Heart left ventricle (tissue), 16 donors: ENCODE results near the gene CLMN. TPM values are rescaled to one million over a fixed set of nuclear protein-coding genes. Genes with fewer than 3 reads are reported as not detected.

Experiments
- ATAC-seq, 4 donors: fragments of 200-7000 bp; cut with Tn5 transposase; one replicate each; pipeline ENCODE4 v1.9.1; 2020 to 2022; ENCODE audit warnings: moderate library complexity in 4 of 4, mild to moderate bottlenecking in 3 of 4, moderate number of reproducible peaks in 1 of 4
- DNase-seq, 5 donors: peaks; one replicate each; pipeline ENCODE4 v3.0.0-alpha.2; 2020
- H3K27ac ChIP-seq, 12 donors: fragments of 200-600 bp; sonication (generic) in 4 of 12; one replicate each; pipeline versions ENCODE4 v1.5.0 to v1.8.0; 2016 to 2022; ENCODE audit warnings: mild to moderate bottlenecking in 2 of 12
- H3K27me3 ChIP-seq, 9 donors: fragments of 200-600 bp; sonication (generic) in 2 of 9; one replicate each; pipeline versions ENCODE4 v1.5.1 to v1.8.0; 2016 to 2022; ENCODE audit warnings: mild to moderate bottlenecking in 3 of 9
- H3K36me3 ChIP-seq, 9 donors: fragments of 200-600 bp; sonication (generic) in 2 of 9; one replicate each; pipeline versions ENCODE4 v1.5.0 to v1.8.0; 2018 to 2022; ENCODE audit warnings: mild to moderate bottlenecking in 2 of 9
- H3K4me1 ChIP-seq, 12 donors: fragments of 200-600 bp; sonication (generic) in 4 of 12; one replicate each; pipeline versions ENCODE4 v1.5.0 to v1.8.0; 2016 to 2022; ENCODE audit warnings: mild to moderate bottlenecking in 3 of 12
- H3K4me3 ChIP-seq, 12 donors: fragments of 200-600 bp; sonication (generic) in 4 of 12; one replicate each; pipeline versions ENCODE4 v1.5.0 to v1.8.0; 2017 to 2022; ENCODE audit warnings: mild to moderate bottlenecking in 9 of 12, moderate library complexity in 4 of 12
- H3K9me3 ChIP-seq, 12 donors: fragments of 200-600 bp; sonication (generic) in 4 of 12; one replicate each; pipeline versions ENCODE4 v1.5.0 to v1.8.0; 2016 to 2022; ENCODE audit warnings: mild to moderate bottlenecking in 1 of 12
- CTCF ChIP-seq, 12 donors: fragments of 200-600 bp; sonication (generic) in 4 of 12; IDR thresholded peaks; one replicate each; pipeline versions ENCODE4 v1.5.0 to v1.8.0; 2018 to 2022; ENCODE audit warnings: antibody characterized with exemption in 12 of 12, mild to moderate bottlenecking in 5 of 12
- POLR2A ChIP-seq, 2 donors: fragments of 450-650 bp; IDR thresholded peaks; one replicate each; pipeline ENCODE4 v1.6.1; 2017; ENCODE audit warnings: antibody characterized with exemption in 2 of 2, mild to moderate bottlenecking in 2 of 2, moderate library complexity in 2 of 2
- WGBS, 4 donors: extraction: QIAGEN DNeasy Blood & Tissue Kit in 2 of 4; methylation state at CpG; one replicate each; pipeline versions ENCODE4 v1.1.5 to v1.1.7; 2013 to 2018; 5-methylcytosine and 5-hydroxymethylcytosine counted together
- intact Hi-C, 10 donors: fragments of 100-400 bp; cut with DNase I; formaldehyde crosslinking; loops; one replicate each; pipeline versions ENCODE4 v1.11.1 to v1.14.2; 2022
- polyA plus RNA-seq, 2 donors: library from polyadenylated mRNA; stranded (reverse); fragments of 200-250 nt; gene quantifications; one replicate each; pipeline ENCODE4 v1.2.3, GENCODE V29; 2013
- total RNA-seq, 9 donors: library from RNA; depleted of rRNA in 2 of 9; stranded (reverse); fragments of >200 nt in 2 of 9; fragmentation: NEBNext Ultra II Directional in 3 of 9; extraction: Animal tissue kit (Norgen Biotek cat#: 25700) in 3 of 9; gene quantifications; one replicate each; pipeline versions ENCODE4 v1.1.0 to v1.2.4, GENCODE V29; 2016 to 2023
- donor health status: ischemic (EF 13 %, LVEDD 7.1; RV severe dilation, severe dysfunction).
- donor health status: healthy with polysubstance abuse.
- donor health status: DM: no; HTN: yes; CAD: no.
- donor health status: DM: no; HTN: no; CAD: no.
- donor health status: ischemic (EF 25% LVEDD 6.9; RV normal size, moderate dysfunction).
- donor health status: ischemic (EF 25% LVEDD 5.7; RV mildly dilated, moderate dysfunction).
- donor health status: healthy.
- donor health status: DM: yes; HTN: yes; CAD: no.
- donor health status: ischemic (EF 35%, LVEDD 5.7; RV mildly dilated, moderate dysfunction).
- donor health status: nonischemic (EF 11% LVEDD 7.7; RV severe dilation, severe dysfunction).
- donor health status: DM: yes; HTN: yes; CAD: no.
- donor health status: PGD.
- donor health status: ischemic (EF 29% LVEDD 5.4; RV normal size, mild dysfunction).
- donor health status: nonischemic (EF 23%, LVEDD 6.1; RV moderate dilation, normal function).

CLMN gene
- total and polyA plus RNA-seq, 11 donors = 3.1 to 10.2 (median 6.7) TPM

- intact Hi-C loops = no loop called here
- peaks cover 0 to 19% (median 10%) of the 10 kb centered on the region in 12 donors for H3K9me3 ChIP-seq
- peak overlapping the region in 1 of 12 donors; percentile 63 for H3K27ac ChIP-seq
- no peaks in the 10 kb centered on the region for H3K27me3 ChIP-seq
- no peak for TF ChIP-seq CTCF (IDR thresholded peaks at IDR 0.05)
- no peak for TF ChIP-seq POLR2A (IDR thresholded peaks at IDR 0.05)
- H3K36me3 ChIP-seq = no peaks in the 10 kb centered on the region
- ATAC-seq (no peak), DNase-seq (no peak)
- WGBS, 4 donors = 87 to 90% (median 89%) methylated on average over 10 of the region's 10 CpGs
- H3K4me1 ChIP-seq = peaks cover 0 to 78% (median 44%) of the 10 kb centered on the region in 12 donors
- no peak overlapping the region for H3K4me3 ChIP-seq
Observed at GRCh38 chr14:95146079-95146771, 173.5 kb downstream of the CLMN start.

- DNase-seq (no peak), ATAC-seq (no peak)
- intact Hi-C loops = loop anchor here in 2 of 10 donors (5.0 kb wide), 2 partner anchors 42 to 47 kb away; no protein-coding TSS in a partner anchor
- Histone ChIP-seq H3K4me3 (no peak overlapping the region), H3K4me1 (peaks cover 13 to 78% (median 51%) of the 10 kb centered on the region in 12 donors), H3K27ac (peak overlapping the region in 2 of 12 donors; percentile 43 to 88), H3K27me3 (no peaks in the 10 kb centered on the region), H3K9me3 (peaks cover 0 to 19% (median 10%) of the 10 kb centered on the region in 12 donors), H3K36me3 (no peaks in the 10 kb centered on the region)
- TF ChIP-seq CTCF (IDR thresholded peaks at IDR 0.05) (no peak), POLR2A (IDR thresholded peaks at IDR 0.05) (no peak)
- WGBS, 4 donors = 70 to 98% (median 96%) methylated on average over 2 of the region's 2 CpGs
Observed at GRCh38 chr14:95144849-95145248, 174.9 kb downstream of the CLMN start.

- 74 to 78% (median 77%) methylated on average over 4 of the region's 4 CpGs for WGBS, 4 donors
- no peak for TF ChIP-seq POLR2A (IDR thresholded peaks at IDR 0.05)
- TF ChIP-seq CTCF (IDR thresholded peaks at IDR 0.05) = no peak
- Histone ChIP-seq H3K27ac (peak overlapping the region in 11 of 12 donors; percentile 3 to 88 (median 52)), H3K36me3 (no peaks in the 10 kb centered on the region), H3K27me3 (no peaks in the 10 kb centered on the region), H3K4me3 (peak overlapping the region in 6 of 12 donors; percentile 4 to 40 (median 28)), H3K4me1 (peaks cover 13 to 86% (median 57%) of the 10 kb centered on the region in 12 donors), H3K9me3 (peaks cover 0 to 19% (median 10%) of the 10 kb centered on the region in 12 donors)
- DNase-seq (peak in 1 of 5 donors; percentile 13), ATAC-seq (peak in 1 of 4 donors; percentile 65)
- intact Hi-C loops = loop anchor here in 2 of 10 donors (5.0 kb wide), 2 partner anchors 43 to 48 kb away; no protein-coding TSS in a partner anchor
Observed at GRCh38 chr14:95143808-95144620, 175.7 kb downstream of the CLMN start.

- TF ChIP-seq POLR2A (IDR thresholded peaks at IDR 0.05) = no peak
- TF ChIP-seq CTCF (IDR thresholded peaks at IDR 0.05) = no peak
- ATAC-seq (no peak), DNase-seq (no peak)
- Histone ChIP-seq H3K4me3 (no peak overlapping the region), H3K9me3 (peaks cover 0 to 19% (median 10%) of the 10 kb centered on the region in 12 donors), H3K27me3 (no peaks in the 10 kb centered on the region), H3K36me3 (no peaks in the 10 kb centered on the region), H3K27ac (no peak overlapping the region), H3K4me1 (peaks cover 13 to 88% (median 59%) of the 10 kb centered on the region in 12 donors)
- intact Hi-C loops = loop anchor here in 2 of 10 donors (5.0 kb wide), 2 partner anchors 45 to 50 kb away; no protein-coding TSS in a partner anchor
- WGBS, 4 donors = 96 to 99% (median 98%) methylated on average over 2 of the region's 2 CpGs
Observed at GRCh38 chr14:95142208-95142607, 177.5 kb downstream of the CLMN start.
